GM13976 (cell line): ENCODE measurements around the gene RSPH3.
A peak's percentile ranks its signal among the peaks of the same experiment; 100 is the strongest.
"Not testable (repeated sequence)": the region's sequence is repeated elsewhere in the genome, so short reads cannot be mapped to it uniquely, and the experiment has no call there.

Source experiments
- DNase-seq: peaks from one replicate; pipeline ENCODE4 v3.0.0; 2012; ENCODE audit warnings: low spot score
- in situ Hi-C: fragments of 300-500 bp; cut with MboI; formaldehyde crosslinking; loops from one replicate; pipeline ENCODE4 v1.12.0; 2022; ENCODE audit warnings: low sequenced_read_pairs, mixed read lengths, inconsistent platforms; ENCODE audit not compliant: unreplicated experiment
- TF ChIP-seq, protein P1 (sequence below): IDR thresholded peaks from 2 replicates; pipeline ENCODE4 v1.5.1; 2012; ENCODE audit warnings: borderline replicate concordance, mild to moderate bottlenecking; ENCODE audit not compliant: insufficient read depth; ENCODE audit errors: extremely low read depth, missing control alignments, control extremely low read depth

Gene RSPH3

GRCh38 chr6:159043251-159043650, 43.2 kb upstream of the RSPH3 start:
- TF ChIP-seq, protein P1, sequence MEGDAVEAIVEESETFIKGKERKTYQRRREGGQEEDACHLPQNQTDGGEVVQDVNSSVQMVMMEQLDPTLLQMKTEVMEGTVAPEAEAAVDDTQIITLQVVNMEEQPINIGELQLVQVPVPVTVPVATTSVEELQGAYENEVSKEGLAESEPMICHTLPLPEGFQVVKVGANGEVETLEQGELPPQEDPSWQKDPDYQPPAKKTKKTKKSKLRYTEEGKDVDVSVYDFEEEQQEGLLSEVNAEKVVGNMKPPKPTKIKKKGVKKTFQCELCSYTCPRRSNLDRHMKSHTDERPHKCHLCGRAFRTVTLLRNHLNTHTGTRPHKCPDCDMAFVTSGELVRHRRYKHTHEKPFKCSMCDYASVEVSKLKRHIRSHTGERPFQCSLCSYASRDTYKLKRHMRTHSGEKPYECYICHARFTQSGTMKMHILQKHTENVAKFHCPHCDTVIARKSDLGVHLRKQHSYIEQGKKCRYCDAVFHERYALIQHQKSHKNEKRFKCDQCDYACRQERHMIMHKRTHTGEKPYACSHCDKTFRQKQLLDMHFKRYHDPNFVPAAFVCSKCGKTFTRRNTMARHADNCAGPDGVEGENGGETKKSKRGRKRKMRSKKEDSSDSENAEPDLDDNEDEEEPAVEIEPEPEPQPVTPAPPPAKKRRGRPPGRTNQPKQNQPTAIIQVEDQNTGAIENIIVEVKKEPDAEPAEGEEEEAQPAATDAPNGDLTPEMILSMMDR = no peak
- in situ Hi-C loops = loop anchor here (10.0 kb wide), 1 partner anchor 62 kb away; no protein-coding TSS in a partner anchor
- DNase-seq = no peak

- in situ Hi-C loops = loop anchor here (10.0 kb wide), 1 partner anchor 62 kb away; no protein-coding TSS in a partner anchor
- TF ChIP-seq, protein P1 = no peak
- no peak for DNase-seq
Measured at GRCh38 chr6:159042826-159043181, 42.8 kb upstream of the RSPH3 start.

GRCh38 chr6:159042003-159042825, 42.2 kb upstream of the RSPH3 start:
- TF ChIP-seq, protein P1 = peak; percentile 98
- in situ Hi-C loops = loop anchor here (10.0 kb wide), 1 partner anchor 63 kb away; no protein-coding TSS in a partner anchor
- DNase-seq = peak; percentile 49

DNA sequence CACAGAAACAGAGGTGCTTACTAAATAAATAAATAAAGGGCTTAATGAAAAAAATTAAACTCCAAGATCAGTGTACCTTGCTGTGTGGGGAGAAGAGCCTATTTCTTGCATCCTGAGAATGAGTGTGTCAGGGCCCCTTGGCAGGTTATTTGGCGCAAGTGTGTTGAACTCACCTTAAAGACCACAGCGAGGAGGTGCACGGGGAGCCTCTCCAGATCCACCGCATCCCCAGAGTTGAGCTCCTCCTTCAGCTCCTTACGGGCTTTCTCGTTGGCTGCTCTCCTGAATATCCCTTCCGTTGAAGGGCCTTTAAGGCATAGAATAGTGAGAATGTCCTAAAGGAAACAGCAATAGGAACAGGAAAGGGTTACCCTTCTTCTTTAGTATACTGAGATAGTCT, 41.2 kb upstream of the RSPH3 start:
- DNase-seq = no peak
- in situ Hi-C loops = loop anchor here (10.0 kb wide), 1 partner anchor 64 kb away; no protein-coding TSS in a partner anchor
- TF ChIP-seq, protein P1 = no peak

- no peak for DNase-seq
- TF ChIP-seq, protein P1 = no peak
- in situ Hi-C loops = loop anchor here (10.0 kb wide), 1 partner anchor 65 kb away; no protein-coding TSS in a partner anchor
Measured at GRCh38 chr6:159039885-159040258, 39.9 kb upstream of the RSPH3 start.

GRCh38 chr6:159038914-159039884, 39.2 kb upstream of the RSPH3 start:
- peak; percentile 72 for DNase-seq
- in situ Hi-C loops = no loop called here
- TF ChIP-seq, protein P1 = no peak

DNA sequence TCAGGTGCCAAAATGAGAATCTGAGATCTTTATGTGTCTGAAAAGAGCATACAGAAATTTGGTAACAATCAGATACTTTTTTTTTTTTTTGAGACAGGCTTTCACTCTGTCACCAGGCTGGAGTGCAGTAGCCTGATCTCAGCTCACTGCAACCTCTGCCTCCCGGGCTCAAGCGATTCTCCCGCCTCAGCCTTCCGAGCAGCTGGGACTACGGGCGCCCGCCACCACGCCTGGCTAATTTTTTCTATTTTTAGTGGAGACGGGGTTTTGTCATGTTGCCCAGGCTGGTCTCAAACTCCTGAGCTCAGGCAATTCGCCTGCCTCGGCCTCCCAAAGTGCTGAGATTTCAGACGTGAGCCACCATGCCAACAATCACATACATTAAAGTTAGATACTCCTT, 38.3 kb upstream of the RSPH3 start:
- in situ Hi-C loops, DNase-seq: not testable (repeated sequence)
